H1 (cell line): Measurements from ENCODE around the gene CCDC33. TPM values are rescaled to one million over a fixed set of nuclear protein-coding genes. Genes with fewer than 3 reads are reported as not detected.

ENCODE experiments used
- CEBPB ChIP-seq: IDR thresholded peaks from 2 replicates; pipeline ENCODE4 v1.6.1; 2012; ENCODE audit warnings: low read depth, low read length
- CHD7 ChIP-seq: fragments of 300-600 bp; sonication (generic); IDR thresholded peaks from 2 replicates; pipeline ENCODE4 v1.7.1; 2012; ENCODE audit warnings: low read length, moderate library complexity, mild to moderate bottlenecking, inconsistent platforms; ENCODE audit not compliant: insufficient replicate concordance
- EZH2 ChIP-seq: fragments of 200-600 bp; sonication (generic); IDR thresholded peaks from 2 replicates; pipeline ENCODE4 v1.7.1; 2012; ENCODE audit warnings: low read depth, mild to moderate bottlenecking, moderate library complexity, low read length, inconsistent platforms; ENCODE audit not compliant: severe bottlenecking
- NANOG ChIP-seq: IDR thresholded peaks from 2 replicates; pipeline ENCODE4 v1.6.1; 2011; ENCODE audit warnings: low read length, low read depth, mild to moderate bottlenecking, inconsistent platforms; ENCODE audit not compliant: insufficient read depth, poor library complexity, severe bottlenecking
- PHF8 ChIP-seq: fragments of 200-600 bp; sonication (generic); conservative IDR thresholded peaks from 2 replicates; pipeline ENCODE4 v1.7.1; 2012; ENCODE audit warnings: low read depth, mild to moderate bottlenecking, inconsistent platforms, low read length, moderate library complexity
- RNF2 ChIP-seq: fragments of 200-900, 300-1000 bp; sonication (generic); IDR thresholded peaks from 2 replicates; pipeline ENCODE4 v1.7.1; 2016; ENCODE audit warnings: borderline replicate concordance, low read depth, mild to moderate bottlenecking, antibody characterized with exemption, low read length; ENCODE audit not compliant: poor library complexity, severe bottlenecking; ENCODE audit errors: missing control alignments
- RXRA ChIP-seq: IDR thresholded peaks from 2 replicates; pipeline ENCODE4 v1.6.1; 2011; ENCODE audit warnings: low read depth, mild to moderate bottlenecking, low read length, moderate library complexity; ENCODE audit not compliant: insufficient read depth
- USF2 ChIP-seq: IDR thresholded peaks from 2 replicates; pipeline ENCODE4 v1.6.1; 2011; ENCODE audit warnings: low read length, improper control_type of control experiment
- YY1 ChIP-seq: IDR thresholded peaks from 2 replicates; pipeline ENCODE4 v1.6.1; 2011; ENCODE audit warnings: low read depth, mild to moderate bottlenecking, low read length
- ZNF274 ChIP-seq: IDR thresholded peaks from 2 replicates; pipeline ENCODE4 v1.7.0; 2012; ENCODE audit warnings: low read length, borderline replicate concordance; ENCODE audit errors: extremely low read depth
- polyA plus RNA-seq, 7 experiments: library from polyadenylated mRNA; depleted of rRNA in 3 of 7; stranded (reverse) in 5 of 7; unstranded in 2 of 7; fragments of >200 nt in 5 of 7; fragments of 200-250 nt in 2 of 7; gene quantifications; 1 replicate in 5 of 7; 2 replicates in 1 of 7; 4 replicates in 1 of 7; pipeline versions ENCODE4 v1.2.1 to v1.2.3, GENCODE V29; 2011 to 2013; ENCODE audit warnings: missing spikeins in 2 of 7, mixed read lengths in 2 of 7
- total RNA-seq: library from RNA; stranded (reverse); fragmentation: NEBNext Ultra II Directional; extraction: Animal tissue kit (Norgen Biotek cat#: 25700); gene quantifications from 2 replicates; pipeline ENCODE4 v1.2.1, GENCODE V29; 2021

CCDC33 gene
- total and polyA plus RNA-seq, 2 of the 8 experiments (the other 6 are each of a cell fraction or from before 2014, with no cell fraction given): 2.0 to 2.7 TPM

DNA sequence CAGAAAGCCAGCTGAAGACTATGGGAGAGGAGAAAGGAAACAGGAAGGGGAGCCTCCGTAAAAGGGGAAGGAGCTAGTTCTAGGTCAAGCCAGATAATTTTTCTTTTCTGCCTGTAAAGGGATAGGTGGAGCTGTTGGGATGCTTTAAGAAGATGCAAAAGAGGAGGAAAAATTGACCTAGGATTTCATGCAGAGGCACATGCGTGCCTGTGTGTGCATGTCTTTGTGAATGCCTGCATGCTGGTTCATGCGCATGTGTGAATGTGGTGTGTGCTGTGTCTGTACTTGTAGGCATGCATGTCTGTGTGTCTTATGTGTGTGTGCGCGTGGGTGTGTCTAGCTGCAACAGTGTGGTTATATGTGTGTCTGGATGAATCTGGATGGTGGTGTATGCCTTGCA is 27.3 kb downstream of the CCDC33 start (continued):
- no peak for TF ChIP-seq CHD7
- TF ChIP-seq ZNF274: no peak
- TF ChIP-seq EZH2: no peak
- TF ChIP-seq YY1: no peak
- no peak for TF ChIP-seq NANOG
- no peak for TF ChIP-seq USF2
- TF ChIP-seq RNF2: no peak
- no peak for TF ChIP-seq RXRA
- TF ChIP-seq PHF8: no peak
- TF ChIP-seq CEBPB: no peak
